H4 (cell line): ENCODE results near the gene GRK2. TPM values are rescaled to one million over a fixed set of nuclear protein-coding genes. Genes with fewer than 3 reads are reported as not detected.
"Not testable (repeated sequence)": the region's sequence is repeated elsewhere in the genome, so short reads cannot be mapped to it uniquely, and the experiment has no call there.

ENCODE experiments used
- DNase-seq: peaks from one replicate; pipeline ENCODE4 v3.0.0-alpha.2; 2015; ENCODE audit warnings: low spot score
- total RNA-seq: library from RNA; depleted of rRNA; stranded (reverse); fragments of >200 nt; shearing (Covaris generic); gene quantifications from 2 replicates; pipeline ENCODE4 v1.2.3, GENCODE V29; 2014

GRK2 gene
- total RNA-seq, 1 experiment from 2014 or later: 15.2 TPM

DNA sequence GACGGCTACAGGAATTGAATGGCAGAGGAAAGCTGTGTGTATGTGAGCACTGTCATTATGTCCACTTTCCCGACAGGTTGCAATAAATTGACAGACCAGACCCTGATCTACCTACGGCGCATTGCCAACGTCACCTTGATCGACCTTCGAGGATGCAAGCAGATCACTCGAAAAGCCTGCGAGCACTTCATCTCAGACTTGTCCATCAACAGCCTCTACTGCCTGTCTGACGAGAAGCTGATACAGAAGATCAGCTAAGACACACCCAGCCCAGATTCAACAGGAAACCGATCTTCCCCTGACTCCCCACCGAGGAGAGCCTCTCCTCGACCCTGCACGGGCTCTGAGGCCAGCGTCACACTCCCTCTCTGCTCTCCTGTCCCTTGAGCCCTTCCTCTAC, 11.5 kb upstream of the GRK2 start:
- DNase-seq: no peak

DNA sequence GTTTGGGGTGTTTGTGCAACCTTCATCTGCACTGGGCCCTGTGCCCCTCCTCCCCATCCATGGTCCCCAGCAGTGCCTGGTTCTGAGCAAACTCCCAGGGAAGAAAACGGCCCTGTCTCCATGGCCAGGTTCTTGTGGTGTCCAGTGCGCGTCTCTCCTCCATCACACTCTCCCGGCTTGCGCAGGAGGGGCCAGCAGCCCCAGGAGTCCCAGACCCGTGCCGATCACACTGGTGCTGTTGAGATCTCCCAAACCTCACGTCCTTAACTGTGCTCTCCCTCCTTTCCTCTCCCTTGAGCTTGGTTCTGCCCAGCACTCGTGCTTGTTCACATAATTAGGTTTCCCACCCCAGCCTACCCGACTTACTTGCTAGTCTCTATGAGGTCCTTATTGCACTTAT, 10.9 kb upstream of the GRK2 start:
- no peak for DNase-seq

DNA sequence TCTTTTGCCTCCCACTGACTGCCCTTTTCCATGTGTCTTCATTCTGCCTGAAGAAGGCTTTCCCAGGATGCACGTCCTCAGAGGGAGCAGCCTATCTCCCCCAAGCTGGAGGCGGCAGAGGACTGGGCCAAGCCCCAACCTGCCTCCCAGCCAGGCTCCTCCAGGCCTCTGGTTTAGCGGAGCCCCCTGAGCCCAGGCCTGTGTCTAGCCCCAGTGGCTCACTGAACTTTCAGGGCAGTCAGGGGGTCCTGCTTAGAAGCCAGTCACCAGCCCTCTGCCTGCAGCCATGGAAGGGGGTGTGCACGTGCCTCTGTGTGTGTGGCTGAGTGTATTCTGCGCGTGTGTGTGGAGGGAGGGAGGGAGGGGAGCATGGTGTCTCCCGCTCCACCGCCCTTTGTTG, 10.4 kb upstream of the GRK2 start:
- DNase-seq: no peak

DNA sequence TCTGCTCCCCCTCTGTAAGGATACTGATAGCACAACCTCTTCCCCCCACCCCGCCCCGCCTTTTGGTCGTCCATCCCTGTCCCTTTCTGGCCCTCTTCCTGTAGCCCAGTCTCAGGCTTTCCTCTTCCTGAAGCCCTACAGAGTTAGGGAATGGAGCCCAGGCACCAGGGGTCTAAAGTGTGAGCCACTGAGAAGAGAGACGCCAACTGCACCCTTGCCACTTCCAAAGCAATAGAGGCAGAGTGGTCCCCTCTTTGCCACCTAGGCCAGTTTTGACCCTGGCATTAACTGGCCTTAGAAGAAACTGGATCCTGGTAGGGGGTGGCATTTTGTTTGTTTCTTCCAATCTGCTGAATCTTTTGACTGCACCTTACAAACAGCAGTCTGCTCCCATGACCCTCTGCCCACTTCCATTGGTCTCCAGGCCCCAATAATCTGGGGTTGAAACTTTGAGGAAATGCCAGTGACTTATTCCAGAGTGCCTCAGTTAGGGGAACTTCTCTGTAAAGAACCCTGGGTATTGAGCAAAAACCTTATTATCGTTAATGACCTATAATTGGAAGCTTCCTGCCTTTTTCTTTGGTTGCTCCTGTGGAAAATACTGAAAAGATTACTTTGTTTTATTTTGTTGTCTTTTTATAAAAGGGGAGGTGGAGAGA, 9.7 kb upstream of the GRK2 start:
- no peak for DNase-seq

DNA sequence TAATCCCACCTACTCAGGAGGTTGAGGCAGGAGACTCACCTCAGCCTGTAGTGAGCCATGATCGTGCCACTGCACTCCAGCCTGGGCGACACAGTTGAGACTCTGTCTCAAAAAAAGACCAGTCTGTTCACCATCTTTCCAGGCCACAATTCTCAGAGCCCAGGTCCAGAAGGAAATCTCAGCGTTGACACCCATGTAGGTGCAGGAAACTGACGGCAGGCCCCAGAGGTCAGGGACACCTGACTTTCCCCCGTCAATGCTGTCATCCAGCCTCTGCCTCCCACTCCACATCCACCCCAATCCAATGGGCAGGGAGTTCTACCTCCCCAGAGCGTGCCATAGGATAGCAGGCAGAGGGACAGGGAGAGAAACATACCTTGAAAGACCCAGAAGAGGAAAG, 5.9 kb upstream of the GRK2 start:
- DNase-seq: no peak

DNA sequence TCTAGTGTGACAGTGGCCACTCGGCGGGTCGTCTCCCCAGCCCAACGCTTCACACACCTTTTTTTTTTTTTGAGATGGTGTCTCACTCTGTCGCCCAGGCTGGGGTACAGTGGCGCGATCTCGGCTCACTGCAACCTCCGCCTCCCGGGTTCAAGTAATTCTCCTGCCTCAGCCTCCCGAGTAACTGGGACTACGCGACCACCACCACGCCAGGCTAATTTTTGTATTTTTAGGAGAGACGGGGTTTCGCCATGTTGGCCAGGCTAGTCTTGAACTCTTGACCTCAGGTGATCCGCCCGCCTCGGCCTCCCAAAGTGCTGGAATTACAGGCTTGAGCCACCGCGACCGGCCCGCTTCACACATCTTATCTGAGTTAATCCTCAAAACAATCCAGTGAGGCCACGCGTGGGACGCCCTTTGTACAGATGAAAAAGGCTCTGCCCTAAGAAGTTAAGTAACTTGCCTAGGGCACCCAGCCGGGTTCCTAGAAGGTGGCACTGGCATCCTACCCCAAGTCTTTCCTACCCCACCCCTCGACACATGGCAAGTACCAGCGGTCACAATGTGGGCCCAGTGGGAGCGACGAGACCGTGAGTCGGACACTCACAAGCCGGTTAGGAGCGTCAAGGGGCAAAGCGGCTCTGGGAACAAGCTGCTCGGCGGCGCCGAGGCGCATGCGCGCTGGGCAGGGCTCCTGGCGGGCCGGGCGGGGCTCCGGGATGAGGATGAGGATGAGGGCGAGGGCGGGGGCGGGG, 5.2 kb upstream of the GRK2 start:
- DNase-seq: not testable (repeated sequence)

DNA sequence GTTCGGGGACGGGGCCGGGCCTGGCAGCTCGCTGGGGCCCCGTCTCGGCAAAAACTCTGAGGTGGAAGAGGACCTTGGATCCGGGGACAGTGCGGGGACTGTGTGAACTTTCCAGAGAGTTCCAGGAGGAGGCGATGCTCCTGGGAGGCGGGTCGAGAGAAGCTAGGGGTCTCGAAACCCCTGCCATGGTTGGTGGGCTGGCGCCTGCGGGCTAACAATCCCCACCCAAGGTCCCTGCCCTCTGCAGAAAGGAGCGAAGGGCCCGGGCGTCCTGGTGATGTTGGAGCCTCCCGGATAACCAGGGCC, 4.7 kb upstream of the GRK2 start:
- no peak for DNase-seq

DNA sequence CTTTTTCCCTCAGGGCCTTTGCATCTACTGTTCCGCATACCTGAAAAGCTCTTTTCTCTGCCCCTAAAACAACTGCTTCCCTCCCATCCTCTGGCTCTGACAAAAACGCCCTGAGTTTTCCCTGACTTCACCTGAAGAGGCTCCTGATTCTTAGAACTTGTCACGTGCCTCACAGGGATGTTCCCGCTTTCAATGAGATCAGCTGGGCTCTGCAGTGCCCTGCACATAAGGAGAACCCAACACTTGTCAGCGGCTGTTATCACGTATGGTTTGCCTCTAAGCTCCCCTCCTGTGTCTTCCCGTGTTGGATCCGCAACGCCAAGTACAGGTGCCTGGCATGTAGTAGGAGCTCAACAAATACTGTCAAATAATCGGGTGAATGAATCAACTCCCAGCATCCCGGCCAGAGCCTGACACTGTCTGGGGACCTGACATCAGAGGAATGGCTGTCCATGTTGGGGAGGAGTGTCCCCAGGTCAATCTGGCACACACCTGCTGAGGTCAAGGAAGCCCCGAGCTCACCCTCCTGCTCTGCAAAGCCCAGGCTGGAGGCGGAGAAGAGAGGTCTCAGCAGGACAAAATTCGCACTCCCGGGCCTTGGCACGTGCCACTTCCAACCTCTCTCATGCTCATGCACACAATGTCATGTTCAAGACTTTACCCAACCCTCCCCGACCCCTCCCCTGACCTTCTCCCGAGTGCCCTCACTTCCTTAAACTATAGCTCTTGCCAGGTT, 4.2 kb upstream of the GRK2 start:
- no peak for DNase-seq

DNA sequence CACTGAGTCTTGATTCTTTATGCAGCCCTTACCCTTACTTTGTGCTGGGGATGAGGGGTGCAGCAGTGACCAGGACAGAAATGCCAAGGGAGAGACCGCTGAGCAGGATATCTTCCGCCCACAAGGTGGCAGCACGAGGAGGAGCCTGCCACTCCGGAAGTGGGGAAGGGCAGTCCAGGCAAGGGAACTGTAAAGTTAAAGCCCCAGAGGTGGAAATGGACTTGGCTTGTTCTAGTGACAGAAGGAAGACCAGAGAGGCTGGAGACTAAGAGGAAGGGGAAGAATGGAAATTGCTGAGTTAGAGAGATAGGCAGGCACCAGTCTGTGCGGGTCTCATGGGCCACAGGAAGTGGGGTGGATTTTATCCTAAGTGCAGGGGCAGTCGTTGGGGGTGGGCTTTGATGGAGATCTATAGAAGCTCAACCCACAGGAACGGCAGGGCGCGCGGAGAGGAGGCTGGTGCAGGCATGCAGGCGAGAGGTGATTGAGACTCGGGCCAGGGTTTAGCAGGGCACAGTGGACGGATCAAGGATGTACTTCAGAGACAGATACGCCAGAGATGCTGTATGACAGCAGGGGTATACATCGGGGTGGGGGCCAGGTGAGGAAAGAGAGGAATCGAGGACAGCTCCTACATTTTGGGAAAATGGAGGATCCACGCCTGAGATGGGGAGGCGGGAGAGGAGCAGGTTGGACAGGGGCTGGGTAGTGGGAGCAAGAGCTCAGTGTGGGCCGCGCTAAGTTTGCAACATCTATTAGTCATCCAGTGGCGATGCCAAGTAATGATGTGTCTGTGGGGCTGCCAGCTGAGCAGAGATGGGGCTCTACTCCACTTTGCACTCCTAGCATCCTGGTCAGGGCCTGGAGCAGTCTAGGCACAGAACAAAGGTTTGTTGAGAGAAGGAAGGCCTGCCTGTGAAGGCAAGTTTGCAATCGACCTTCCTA, 3.3 kb upstream of the GRK2 start:
- peak; percentile 77 for DNase-seq

DNA sequence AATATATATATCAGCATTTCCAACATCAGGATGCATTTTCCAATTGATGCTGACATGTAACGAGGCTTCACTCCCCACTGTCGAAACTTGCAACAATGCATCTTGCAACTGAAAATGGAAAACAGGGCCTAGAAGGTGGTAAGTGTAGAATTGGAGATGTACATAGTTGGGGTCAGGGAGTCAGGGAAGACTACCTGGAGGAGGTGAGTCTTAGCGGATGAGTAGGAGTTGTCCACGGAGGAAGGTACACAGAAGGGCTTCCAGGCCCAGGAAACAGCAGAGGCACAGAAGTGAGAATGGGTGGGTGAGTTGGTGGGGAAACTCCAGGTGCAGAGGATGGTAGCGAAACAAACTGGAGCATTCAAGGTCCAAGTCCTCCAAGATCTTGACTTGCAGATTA, 2.0 kb upstream of the GRK2 start:
- DNase-seq: no peak

DNA sequence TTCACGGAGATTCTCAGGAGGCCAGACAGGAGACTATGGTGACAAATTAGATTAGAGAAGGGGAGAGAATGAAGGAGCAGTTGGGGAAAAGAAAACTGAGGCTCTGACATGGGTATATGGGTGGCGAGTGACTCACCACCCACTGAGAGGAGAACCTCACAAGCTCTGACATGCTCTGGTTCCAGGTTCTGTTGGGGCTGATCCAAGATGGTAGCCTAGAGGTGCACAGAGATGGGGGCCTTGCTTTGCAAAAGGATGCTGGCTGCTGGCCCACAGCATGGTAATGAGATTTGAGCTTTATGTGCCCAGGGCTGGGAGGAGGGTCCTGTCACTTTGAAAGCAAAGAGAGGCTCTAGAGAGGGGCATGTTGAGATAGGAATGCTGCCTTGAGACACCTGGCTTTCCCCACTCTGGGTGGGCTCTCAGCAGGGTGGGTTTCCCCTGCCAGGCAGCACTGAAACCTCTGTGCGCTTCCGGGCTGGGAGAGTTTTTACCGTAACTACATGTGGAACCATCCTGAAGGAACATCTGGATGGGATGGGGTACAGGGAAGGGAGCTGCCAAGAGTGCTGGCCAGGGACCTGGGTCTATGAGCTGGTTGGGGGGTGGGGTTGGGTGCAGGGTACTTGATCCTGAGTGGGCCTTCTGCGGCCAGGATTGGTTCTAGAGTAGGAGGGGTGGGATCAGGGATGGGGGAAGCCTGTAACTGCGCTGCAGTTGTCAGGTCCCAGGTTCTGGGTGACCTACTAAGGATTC, 1.2 kb upstream of the GRK2 start:
- DNase-seq: no peak

DNA sequence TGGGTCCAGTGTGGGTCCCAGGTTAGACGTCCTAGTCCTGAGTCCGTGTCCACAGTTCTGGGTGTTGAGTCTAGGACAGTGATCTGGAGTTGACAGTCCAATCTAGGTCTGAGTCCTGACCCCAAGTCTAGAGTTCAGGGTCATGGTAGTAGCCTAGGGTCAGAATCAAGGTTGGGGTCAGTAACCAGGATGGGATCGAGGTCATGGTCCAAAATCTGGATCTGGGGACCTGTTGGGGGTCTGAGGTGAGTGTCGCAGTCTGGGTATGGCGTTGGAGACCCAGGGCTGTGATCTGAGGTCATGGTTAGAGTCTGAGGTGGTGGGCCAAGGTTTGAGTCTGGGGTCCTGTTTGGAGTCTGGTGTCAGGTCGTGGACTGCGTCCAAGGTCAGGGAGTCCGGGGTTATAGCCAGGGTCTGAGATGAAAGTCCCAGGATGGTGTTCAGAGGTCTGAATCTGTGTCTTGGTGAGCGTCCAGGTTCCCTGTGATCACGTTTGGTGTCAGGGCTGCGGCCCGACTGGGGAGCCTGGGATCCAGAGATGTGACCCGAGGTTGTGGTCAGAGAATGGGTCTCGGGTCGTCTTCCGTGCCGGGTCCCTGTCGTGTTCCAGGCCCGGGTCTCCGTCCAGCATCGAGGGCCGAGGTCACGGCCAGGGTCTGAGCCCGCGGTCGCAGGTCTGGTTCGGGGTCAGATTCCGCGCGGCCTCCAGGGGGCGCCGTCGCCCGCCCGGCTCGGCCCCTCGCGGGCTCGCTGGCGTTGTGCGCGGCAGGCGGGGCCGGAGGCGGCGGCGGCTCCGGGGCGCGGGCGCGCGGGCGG, 432 bp upstream of the GRK2 start:
- no peak for DNase-seq

DNA sequence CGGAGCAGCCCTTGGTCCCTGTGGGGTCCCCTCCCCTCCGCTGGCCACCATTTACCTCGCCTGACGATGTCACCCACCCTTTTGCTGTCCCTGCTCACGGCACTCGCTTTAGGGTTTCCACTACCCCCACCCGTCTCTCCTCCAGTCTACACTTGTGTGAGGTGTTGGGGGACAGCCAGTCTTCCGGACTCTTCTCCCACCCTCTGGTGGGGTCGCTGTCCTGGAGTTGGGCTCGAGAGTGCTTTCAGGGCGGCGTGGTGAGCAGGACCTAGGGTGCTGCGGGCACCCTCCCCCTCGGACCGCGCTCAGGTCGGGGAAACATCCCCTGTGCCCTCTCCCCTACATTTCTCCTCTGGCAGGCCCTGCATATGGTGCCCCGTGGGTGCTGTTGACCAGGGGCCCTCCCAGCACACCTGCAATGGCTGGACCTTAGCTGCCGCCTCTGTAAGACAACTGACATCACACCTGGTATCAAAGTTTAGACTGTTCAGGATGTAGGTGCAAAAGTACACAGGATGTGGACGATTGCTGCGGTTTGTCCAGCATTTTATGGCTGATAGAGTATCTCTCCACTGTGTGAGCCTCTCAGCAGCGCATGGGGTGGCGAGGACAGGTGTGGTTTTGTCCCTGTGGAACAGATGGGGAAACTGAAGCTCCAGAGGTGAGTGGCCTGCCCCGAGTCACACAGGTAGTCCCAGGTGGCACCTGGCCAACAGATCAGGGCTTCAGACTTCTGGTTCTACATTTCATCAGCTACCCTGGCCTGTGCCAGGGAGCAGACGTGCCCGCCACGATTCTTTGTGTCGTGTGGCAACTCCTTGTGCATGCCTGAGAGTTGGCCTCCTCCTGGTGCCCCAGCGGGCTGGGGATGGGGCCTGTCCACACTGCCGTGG, 1.2 kb downstream of the GRK2 start:
- no peak for DNase-seq

DNA sequence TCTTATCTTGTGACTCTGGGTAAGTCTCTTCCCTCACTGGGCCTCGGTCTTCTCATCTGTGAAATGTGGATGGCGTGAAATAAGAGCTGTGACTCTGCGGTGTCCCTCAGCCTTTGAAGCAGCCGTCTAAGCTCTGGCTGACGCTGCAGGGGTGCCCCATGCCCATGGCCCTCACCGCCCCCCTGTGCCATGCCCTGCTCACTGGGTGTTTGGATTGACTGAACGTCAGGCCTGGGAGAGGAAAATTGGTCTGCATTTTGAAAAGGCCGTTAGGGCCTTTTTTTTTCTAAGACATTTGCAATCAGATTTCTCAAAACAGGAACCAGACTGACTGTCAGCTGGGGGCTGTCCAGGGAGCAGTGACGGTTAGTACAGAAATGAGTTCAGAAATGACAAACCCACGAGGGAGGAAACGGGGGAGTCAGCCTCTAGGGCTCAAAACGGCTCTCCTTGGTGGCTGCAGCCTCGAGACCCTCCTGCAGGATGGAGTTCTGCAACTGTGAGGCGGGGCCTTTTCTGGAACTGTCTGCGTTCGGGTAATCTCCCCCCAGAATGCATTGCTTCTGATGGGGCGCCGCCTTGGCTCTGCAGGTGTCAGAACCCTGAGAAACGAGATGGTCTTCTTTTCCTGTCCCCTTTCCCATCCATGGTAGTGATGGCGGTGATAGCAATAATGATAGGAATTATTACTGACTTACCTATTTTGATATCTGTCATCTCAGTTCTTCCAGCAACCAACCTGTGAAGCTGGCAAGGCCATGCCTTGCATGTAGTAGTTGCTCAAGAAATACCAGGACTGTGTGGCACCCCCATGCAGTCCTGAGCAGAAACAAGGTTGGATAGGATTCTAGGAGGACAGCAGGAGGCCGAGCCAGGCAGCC, 2.0 kb downstream of the GRK2 start:
- no peak for DNase-seq

DNA sequence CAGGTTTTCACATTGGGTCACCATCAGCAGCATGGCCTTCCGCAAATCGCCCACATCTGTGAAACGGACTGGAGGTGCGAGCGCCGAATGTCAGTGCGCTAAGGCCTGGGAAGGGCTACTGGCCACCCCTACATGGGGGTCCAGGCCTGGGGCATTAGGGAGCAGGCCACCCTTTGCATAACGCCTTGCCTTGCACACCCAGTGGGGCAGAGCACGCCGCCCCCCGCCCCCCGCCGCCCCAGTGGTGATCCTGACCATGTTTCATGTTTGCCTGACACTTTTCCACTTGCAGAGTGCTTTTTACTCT, 2.6 kb downstream of the GRK2 start:
- no peak for DNase-seq

DNA sequence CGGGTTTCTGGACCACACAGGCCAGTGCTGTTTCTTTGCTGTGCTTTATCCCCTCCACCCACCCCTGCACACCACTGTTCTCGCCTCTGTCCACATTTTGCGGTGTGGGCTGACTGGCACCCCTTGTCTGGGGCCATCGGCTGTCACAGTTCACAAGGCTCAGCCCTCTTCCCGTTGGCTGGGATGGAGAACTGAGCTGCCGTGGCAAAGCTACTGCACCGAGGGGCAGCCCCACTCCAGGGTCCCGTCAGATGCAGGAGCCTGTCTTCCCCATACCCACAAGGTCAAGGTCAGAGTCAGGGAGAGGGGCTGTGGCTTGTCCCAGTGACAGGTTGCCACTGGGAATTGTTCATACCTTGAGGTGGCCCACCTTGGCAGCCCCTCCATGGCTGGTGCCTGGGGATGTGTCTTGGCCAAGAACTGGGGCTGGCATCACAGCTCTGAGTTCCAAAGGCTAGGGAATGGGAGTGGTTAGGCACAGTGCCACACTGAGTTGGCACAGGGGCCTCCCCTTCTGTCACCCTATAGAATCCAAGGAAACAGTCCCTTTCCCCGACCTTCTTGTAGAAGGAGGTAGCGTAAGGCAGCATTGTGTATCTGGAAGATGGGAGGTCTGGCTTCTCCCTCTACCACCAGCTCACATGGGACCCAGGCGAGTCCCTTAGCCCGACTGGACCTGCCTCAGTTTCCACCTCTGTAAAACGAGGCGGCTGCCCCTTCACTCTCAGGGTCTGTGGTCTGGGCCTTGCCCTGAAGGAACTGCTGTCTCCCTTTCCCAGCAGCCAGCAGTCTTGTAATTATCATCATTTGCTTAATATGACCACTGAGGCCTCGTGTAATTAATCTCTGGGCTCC, 3.4 kb downstream of the GRK2 start:
- no peak for DNase-seq
